ENCODE measurements around the gene SPATA21.

The SPATA21 gene

DNA sequence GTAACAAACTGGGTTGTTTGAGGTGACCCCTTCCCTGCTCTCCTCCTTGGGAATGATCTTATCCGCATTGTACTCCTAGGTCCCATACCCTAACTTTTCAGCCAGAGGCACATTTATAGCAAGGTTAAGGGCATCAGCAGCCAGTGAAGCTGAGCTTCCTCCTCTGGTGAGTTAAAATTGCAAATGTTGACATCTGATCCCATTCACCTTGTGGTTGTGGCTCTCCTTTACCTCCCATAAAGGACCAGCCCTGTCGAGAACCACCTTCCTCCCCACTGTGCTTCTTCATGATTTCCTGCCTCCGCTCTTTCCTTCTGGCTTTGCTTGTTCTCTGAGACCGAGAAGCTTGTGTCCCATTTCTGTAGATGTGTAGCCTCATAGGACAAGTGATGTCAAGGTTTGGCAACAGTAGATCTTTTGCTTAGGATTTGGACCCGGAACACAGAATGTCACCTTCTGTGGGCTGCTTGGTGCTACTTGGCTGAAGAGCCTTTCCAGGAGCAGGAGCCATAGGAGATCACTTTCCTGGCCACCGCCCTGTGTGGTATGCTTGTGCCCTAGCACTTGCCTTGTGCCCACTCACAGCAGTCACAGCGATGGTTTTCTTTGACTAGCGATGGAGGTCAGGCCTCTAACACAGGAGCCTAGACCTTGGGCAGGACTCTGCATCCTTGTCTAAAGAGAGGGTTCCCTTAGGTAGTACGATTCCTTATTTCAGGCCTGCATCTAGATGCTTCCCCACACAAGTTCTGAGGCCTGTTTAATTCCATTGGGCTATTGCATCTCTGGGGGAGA, 51.4 kb downstream of the SPATA21 start:
- DNase-seq = no peak
- no peaks in the 10 kb centered on the region for H3K9me3 ChIP-seq
- peak overlapping the region; percentile 69 to 75 for H3K27ac ChIP-seq
- intact Hi-C loops (cut with DNase I; ENCODE audit: low total_unique reads) = no loop called here
- TF ChIP-seq, protein P1, sequence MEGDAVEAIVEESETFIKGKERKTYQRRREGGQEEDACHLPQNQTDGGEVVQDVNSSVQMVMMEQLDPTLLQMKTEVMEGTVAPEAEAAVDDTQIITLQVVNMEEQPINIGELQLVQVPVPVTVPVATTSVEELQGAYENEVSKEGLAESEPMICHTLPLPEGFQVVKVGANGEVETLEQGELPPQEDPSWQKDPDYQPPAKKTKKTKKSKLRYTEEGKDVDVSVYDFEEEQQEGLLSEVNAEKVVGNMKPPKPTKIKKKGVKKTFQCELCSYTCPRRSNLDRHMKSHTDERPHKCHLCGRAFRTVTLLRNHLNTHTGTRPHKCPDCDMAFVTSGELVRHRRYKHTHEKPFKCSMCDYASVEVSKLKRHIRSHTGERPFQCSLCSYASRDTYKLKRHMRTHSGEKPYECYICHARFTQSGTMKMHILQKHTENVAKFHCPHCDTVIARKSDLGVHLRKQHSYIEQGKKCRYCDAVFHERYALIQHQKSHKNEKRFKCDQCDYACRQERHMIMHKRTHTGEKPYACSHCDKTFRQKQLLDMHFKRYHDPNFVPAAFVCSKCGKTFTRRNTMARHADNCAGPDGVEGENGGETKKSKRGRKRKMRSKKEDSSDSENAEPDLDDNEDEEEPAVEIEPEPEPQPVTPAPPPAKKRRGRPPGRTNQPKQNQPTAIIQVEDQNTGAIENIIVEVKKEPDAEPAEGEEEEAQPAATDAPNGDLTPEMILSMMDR (IDR thresholded peaks at IDR 0.05) = no peak
- H3K4me1 ChIP-seq = peaks cover 8 to 75% (median 45%) of the 10 kb centered on the region in 4 donors
- H3K27me3 ChIP-seq = no peaks in the 10 kb centered on the region
- H3K4me3 ChIP-seq = no peak overlapping the region
- no peaks in the 10 kb centered on the region for H3K36me3 ChIP-seq

DNA sequence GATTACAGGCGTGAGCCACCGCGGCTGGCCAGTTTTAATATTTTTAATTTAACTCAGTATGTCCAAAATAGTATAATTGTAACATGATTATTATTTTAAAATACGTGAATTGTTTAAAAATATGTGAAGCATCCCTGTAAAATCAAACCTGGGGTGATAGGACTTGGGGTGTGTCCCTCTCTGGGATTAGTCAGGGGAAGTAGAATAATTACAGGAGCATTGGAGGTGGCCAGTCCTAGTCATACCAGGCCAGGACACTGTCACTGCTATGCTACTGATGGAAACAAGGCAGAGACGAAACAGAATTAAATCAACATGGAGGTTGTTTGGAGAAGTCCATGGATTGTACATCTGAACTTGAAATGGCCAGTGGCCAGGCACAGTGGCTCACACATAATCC, 53.3 kb downstream of the SPATA21 start:
- Histone ChIP-seq H3K9me3 (no peaks in the 10 kb centered on the region), H3K4me1 (peaks cover 8 to 73% (median 45%) of the 10 kb centered on the region in 4 donors), H3K36me3 (no peaks in the 10 kb centered on the region), H3K27me3 (no peaks in the 10 kb centered on the region), H3K4me3 (no peak overlapping the region), H3K27ac (no peak overlapping the region)
- intact Hi-C loops (cut with DNase I; ENCODE audit: low total_unique reads) = no loop called here
- no peak for DNase-seq
- TF ChIP-seq, protein P1 (IDR thresholded peaks at IDR 0.05) = no peak

DNA sequence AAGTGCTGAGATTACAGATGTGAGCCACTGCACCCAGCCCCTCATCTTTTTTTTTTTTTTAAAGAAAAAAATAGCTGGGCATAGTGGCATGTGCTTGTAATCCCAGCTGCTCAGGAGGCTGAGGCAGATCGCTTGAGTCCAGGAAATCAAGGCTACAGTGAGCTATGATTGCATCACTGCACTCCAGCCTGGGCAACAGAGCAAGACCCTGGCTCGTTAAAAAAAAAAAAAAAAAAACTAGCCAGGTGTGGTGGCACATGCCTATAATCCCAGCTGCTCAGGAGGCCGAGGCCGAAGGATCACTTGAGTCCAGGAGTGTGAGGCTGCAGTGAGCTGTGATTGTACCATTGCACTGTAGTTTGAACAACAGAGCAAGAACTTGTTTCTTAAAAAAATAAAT, 56.4 kb downstream of the SPATA21 start:
- H3K4me1 ChIP-seq = peaks cover 1 to 77% (median 35%) of the 10 kb centered on the region in 4 donors
- DNase-seq = no peak
- no peaks in the 10 kb centered on the region for H3K27me3 ChIP-seq
- H3K4me3 ChIP-seq = no peak overlapping the region
- TF ChIP-seq, protein P1 (IDR thresholded peaks at IDR 0.05) = no peak
- no peak overlapping the region for H3K27ac ChIP-seq
- no peaks in the 10 kb centered on the region for H3K9me3 ChIP-seq
- intact Hi-C loops (cut with DNase I; ENCODE audit: low total_unique reads) = no loop called here
- H3K36me3 ChIP-seq = no peaks in the 10 kb centered on the region

DNA sequence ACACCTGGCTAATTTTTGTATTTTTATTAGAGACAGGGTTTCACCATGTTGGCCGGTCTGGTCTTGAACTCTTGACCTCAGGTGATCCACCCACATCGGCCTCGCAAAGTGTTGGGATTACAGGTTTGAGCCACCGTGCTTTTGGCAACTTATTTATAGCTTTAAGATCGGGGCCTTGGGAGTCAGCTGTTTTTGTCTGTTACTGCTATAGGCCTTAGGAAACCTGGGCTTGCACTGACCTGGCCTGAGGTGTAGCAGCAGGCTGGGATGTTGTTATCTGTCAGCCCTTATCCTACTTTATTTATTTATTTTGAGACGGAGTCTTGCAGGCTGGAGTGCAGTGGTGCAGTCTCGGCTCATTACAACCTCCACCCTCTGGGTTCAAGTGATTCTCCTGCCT, 58.8 kb downstream of the SPATA21 start:
- H3K27me3 ChIP-seq = no peaks in the 10 kb centered on the region
- no peaks in the 10 kb centered on the region for H3K9me3 ChIP-seq
- TF ChIP-seq, protein P1 (IDR thresholded peaks at IDR 0.05) = no peak
- intact Hi-C loops (cut with DNase I; ENCODE audit: low total_unique reads) = loop anchor here (10.0 kb wide), 1 partner anchor 294 kb away; no protein-coding TSS in a partner anchor
- H3K4me1 ChIP-seq = peaks cover 0 to 79% (median 38%) of the 10 kb centered on the region in 4 donors
- no peak for DNase-seq
- H3K4me3 ChIP-seq = no peak overlapping the region
- peak overlapping the region in 1 of 2 donors; percentile 48 for H3K27ac ChIP-seq
- no peaks in the 10 kb centered on the region for H3K36me3 ChIP-seq

DNA sequence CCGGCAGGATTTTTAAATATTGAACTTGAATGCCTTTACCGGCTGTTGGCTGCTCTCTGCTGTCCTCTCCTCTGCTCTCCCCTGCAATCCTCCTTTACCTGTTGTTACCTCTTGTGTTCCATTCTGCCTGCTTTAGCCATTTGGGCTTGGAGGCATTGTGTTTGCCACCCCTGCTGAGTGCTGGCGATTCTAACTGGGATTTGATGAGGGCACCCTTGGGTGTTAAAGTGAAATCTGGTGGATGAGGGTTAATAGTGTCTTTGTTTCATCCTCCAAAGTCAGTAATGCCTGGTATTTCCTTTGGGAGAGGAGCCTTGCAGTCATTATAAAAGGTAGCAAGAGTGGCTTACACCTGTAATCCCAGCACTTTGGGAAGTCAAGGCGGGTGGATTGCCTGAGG, 60.3 kb downstream of the SPATA21 start:
- peaks cover 0 to 89% (median 49%) of the 10 kb centered on the region in 4 donors for H3K4me1 ChIP-seq
- intact Hi-C loops (cut with DNase I; ENCODE audit: low total_unique reads) = loop anchor here (10.0 kb wide), 1 partner anchor 292 kb away; no protein-coding TSS in a partner anchor
- peak overlapping the region in 1 of 2 donors; percentile 48 for H3K27ac ChIP-seq

More for the DNA sequence above, 60.3 kb downstream of the SPATA21 start:
- Histone ChIP-seq H3K9me3 (no peaks in the 10 kb centered on the region), H3K36me3 (no peaks in the 10 kb centered on the region), H3K27me3 (no peaks in the 10 kb centered on the region), H3K4me3 (no peak overlapping the region)
- DNase-seq = no peak
- TF ChIP-seq, protein P1 (IDR thresholded peaks at IDR 0.05) = no peak
